ENCODE results near the gene ATPAF2. TPM values are rescaled to one million over a fixed set of nuclear protein-coding genes. Genes with fewer than 3 reads are reported as not detected.

ATPAF2 gene
- total RNA-seq, 1 experiment from 2014 or later: 44.5 TPM

DNA sequence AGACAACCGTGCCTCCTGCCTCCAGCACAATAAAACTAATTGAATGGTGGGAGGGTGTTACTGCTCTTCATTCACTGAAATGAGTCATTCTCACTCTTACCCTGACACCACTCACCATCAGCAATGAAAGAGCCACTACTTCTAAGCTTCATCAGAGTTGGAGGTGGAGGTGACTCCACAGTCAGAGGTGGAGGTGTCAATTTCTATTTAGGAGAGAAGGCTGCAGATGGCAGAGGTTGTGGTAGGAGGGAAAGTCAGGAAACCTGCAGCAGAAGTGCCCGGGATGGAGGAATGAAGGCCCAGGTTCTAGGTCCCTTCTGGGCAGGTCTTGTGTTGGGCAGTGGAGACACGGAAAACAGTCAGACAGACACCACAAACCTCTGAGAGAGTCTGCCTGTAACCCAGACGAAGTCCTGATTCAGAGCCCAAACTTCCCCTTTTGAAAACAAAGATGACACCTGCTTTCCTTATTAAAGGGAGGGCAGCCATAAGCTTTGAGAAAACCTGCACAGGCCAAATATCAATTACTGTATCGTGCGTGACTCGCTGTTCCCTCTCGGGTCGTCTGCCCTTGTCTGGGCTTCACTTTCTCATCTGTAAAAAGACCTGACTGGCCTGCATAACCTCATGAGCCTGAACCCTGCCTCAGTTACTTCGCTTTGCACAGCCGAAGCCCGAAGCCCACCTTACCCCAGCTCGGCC lies 668 bp downstream of the ATPAF2 start:
- no peaks in the 10 kb centered on the region for H3K36me3 ChIP-seq (ENCODE audit: low read depth)
- H2AFZ ChIP-seq: peak overlapping the region; percentile 98
- BruUV-seq (replicated peaks): TSS peak; percentile 37
- H3K9me3 ChIP-seq (ENCODE audit: insufficient read depth, low read depth): no peaks in the 10 kb centered on the region
- peak overlapping the region; percentile 98 for H3K4me2 ChIP-seq
- peak in 1 of 2 experiments; percentile 43 for DNase-seq
- H3K27ac ChIP-seq: no peak overlapping the region
- H3F3A ChIP-seq (ENCODE audit: insufficient read depth, low read depth): peaks cover 19% of the 10 kb centered on the region; the same call in 1 of the 2 replicates
- ChIA-PET POLR2A (ENCODE audit: unreplicated experiment) (interaction anchor here (0.6 kb wide), 3 partner anchors 65 to 201 kb away, joined by 3 to 4 read pairs (median 3); no protein-coding TSS in a partner anchor), CTCF (interaction anchor here (0.6 kb wide), 1 partner anchor 119 kb away, joined by 3 read pairs; no protein-coding TSS in a partner anchor)
- H3K27me3 ChIP-seq (ENCODE audit: insufficient read depth, low read depth): no peaks in the 10 kb centered on the region
- TF ChIP-seq, protein P1, sequence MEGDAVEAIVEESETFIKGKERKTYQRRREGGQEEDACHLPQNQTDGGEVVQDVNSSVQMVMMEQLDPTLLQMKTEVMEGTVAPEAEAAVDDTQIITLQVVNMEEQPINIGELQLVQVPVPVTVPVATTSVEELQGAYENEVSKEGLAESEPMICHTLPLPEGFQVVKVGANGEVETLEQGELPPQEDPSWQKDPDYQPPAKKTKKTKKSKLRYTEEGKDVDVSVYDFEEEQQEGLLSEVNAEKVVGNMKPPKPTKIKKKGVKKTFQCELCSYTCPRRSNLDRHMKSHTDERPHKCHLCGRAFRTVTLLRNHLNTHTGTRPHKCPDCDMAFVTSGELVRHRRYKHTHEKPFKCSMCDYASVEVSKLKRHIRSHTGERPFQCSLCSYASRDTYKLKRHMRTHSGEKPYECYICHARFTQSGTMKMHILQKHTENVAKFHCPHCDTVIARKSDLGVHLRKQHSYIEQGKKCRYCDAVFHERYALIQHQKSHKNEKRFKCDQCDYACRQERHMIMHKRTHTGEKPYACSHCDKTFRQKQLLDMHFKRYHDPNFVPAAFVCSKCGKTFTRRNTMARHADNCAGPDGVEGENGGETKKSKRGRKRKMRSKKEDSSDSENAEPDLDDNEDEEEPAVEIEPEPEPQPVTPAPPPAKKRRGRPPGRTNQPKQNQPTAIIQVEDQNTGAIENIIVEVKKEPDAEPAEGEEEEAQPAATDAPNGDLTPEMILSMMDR (conservative IDR thresholded peaks at IDR 0.05): no peak
- TF ChIP-seq EZH2 (IDR thresholded peaks at IDR 0.05; ENCODE audit: low read depth): no peak
- peaks cover 56% of the 10 kb centered on the region for H3K79me2 ChIP-seq (ENCODE audit: low read depth)
- peak overlapping the region; percentile 92 for H3K4me3 ChIP-seq
- peaks cover 36% of the 10 kb centered on the region for H3K4me1 ChIP-seq (replicated peaks; ENCODE audit: insufficient read depth)
- H3K9me2 ChIP-seq (ENCODE audit: insufficient read depth): no peaks in the 10 kb centered on the region
- intact Hi-C loops (cut with micrococcal nuclease; ENCODE audit: unreplicated experiment): loop anchor here (2.0 to 5.0 kb wide), 2 partner anchors 49 to 216 kb away; partner anchors contain the start of gene DRG2
- no peaks in the 10 kb centered on the region for H4K20me1 ChIP-seq (ENCODE audit: insufficient read depth)

DNA sequence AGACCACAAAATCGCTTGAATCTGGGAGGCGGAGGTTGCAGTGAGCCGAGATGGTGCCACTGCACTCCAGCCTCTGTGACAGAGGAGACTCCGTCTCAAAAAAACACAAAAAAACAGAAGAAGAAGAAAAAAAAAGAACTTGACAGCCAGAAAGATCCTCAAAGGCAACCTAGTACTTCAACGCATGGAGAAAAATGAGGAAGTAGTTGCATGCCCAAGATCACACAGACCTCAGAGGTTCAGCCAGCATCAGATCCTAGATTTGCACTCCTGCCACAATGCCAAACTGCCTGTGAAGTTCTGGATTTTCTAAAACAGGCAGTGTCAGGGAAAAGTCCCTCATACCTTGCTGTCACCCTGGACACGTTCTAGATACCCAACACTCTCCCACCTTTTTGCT lies 1.5 kb downstream of the ATPAF2 start:
- no peaks in the 10 kb centered on the region for H3K27me3 ChIP-seq (ENCODE audit: insufficient read depth, low read depth)

DNA sequence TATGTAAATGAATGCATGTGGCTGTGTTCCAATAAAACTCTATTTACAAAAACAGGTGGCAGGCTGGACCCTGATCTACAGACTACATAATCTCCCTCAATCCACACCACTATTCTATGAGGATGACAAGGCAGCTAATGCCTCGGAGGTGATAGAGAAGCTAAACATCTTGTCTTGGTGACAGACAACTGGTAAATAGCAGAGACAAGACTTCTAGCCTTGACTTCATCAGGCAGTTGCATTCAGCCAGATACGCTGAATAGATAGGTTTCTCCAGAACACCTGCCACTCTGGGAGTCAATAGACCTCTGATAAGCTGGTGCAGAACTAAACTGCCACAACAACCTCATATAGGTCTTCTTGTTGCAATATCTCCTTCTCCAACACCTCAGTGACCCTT lies 3.3 kb downstream of the ATPAF2 start:
- TF ChIP-seq, protein P1 (conservative IDR thresholded peaks at IDR 0.05): no peak
- TF ChIP-seq EZH2 (IDR thresholded peaks at IDR 0.05; ENCODE audit: low read depth): no peak
- peaks cover 36% of the 10 kb centered on the region for H3K4me1 ChIP-seq (replicated peaks; ENCODE audit: insufficient read depth)
- no peaks in the 10 kb centered on the region for H3K9me2 ChIP-seq (ENCODE audit: insufficient read depth)
- H3K27me3 ChIP-seq (ENCODE audit: insufficient read depth, low read depth): no peaks in the 10 kb centered on the region
- no peaks in the 10 kb centered on the region for H3K9me3 ChIP-seq (ENCODE audit: insufficient read depth, low read depth)
- H3K79me2 ChIP-seq (ENCODE audit: low read depth): peaks cover 49% of the 10 kb centered on the region
- no peaks in the 10 kb centered on the region for H4K20me1 ChIP-seq (ENCODE audit: insufficient read depth)
- DNase-seq: no peak
- H3F3A ChIP-seq (ENCODE audit: insufficient read depth, low read depth): peaks cover 22% of the 10 kb centered on the region; the same call in 1 of the 2 replicates
- H3K4me3 ChIP-seq: no peak overlapping the region
- intact Hi-C loops (cut with micrococcal nuclease; ENCODE audit: unreplicated experiment): loop anchor here (5.0 kb wide), 1 partner anchor 213 kb away; no protein-coding TSS in a partner anchor
- H3K36me3 ChIP-seq (ENCODE audit: low read depth): no peaks in the 10 kb centered on the region
- BruUV-seq (replicated peaks): no TSS peak
- H3K27ac ChIP-seq: no peak overlapping the region
- CTCF ChIA-PET: no interaction called here
- H2AFZ ChIP-seq: no peak overlapping the region
- no peak overlapping the region for H3K4me2 ChIP-seq
- POLR2A ChIA-PET (ENCODE audit: unreplicated experiment): interaction anchor here (0.5 kb wide), 1 partner anchor 63 kb away, joined by 4 read pairs; the partner anchor contains the start of genes DRC3 and TOM1L2

More for the DNA sequence above, 1.5 kb downstream of the ATPAF2 start:
- Histone ChIP-seq H3K79me2 (ENCODE audit: low read depth) (peaks cover 61% of the 10 kb centered on the region), H3K4me2 (peak overlapping the region; percentile 98), H4K20me1 (ENCODE audit: insufficient read depth) (no peaks in the 10 kb centered on the region), H3K9me2 (ENCODE audit: insufficient read depth) (no peaks in the 10 kb centered on the region), H3K4me1 (replicated peaks; ENCODE audit: insufficient read depth) (peaks cover 44% of the 10 kb centered on the region), H3K36me3 (ENCODE audit: low read depth) (no peaks in the 10 kb centered on the region), H3F3A (ENCODE audit: insufficient read depth, low read depth) (peaks cover 26% of the 10 kb centered on the region; the same call in 1 of the 2 replicates), H3K9me3 (ENCODE audit: insufficient read depth, low read depth) (no peaks in the 10 kb centered on the region), H3K4me3 (peak overlapping the region; percentile 92; the same call in 1 of the 2 replicates), H2AFZ (no peak overlapping the region), H3K27ac (no peak overlapping the region)
- no TSS peak for BruUV-seq (replicated peaks)
- no peak for DNase-seq
- intact Hi-C loops (cut with micrococcal nuclease; ENCODE audit: unreplicated experiment): loop anchor here (5.0 kb wide), 1 partner anchor 215 kb away; no protein-coding TSS in a partner anchor
- ChIA-PET CTCF (interaction anchor here (0.6 kb wide), 1 partner anchor 118 kb away, joined by 3 read pairs; no protein-coding TSS in a partner anchor), POLR2A (ENCODE audit: unreplicated experiment) (interaction anchor here (0.6 kb wide), 1 partner anchor 200 kb away, joined by 4 read pairs; no protein-coding TSS in a partner anchor)
- no peak for TF ChIP-seq EZH2 (IDR thresholded peaks at IDR 0.05; ENCODE audit: low read depth)
- TF ChIP-seq, protein P1 (conservative IDR thresholded peaks at IDR 0.05): no peak

All from PC-9 (cell line).